Measurements from ENCODE around the gene TBC1D22A.
"Not testable (repeated sequence)": the region's sequence is repeated elsewhere in the genome, so short reads cannot be mapped to it uniquely, and the experiment has no call there.

TBC1D22A gene

DNA sequence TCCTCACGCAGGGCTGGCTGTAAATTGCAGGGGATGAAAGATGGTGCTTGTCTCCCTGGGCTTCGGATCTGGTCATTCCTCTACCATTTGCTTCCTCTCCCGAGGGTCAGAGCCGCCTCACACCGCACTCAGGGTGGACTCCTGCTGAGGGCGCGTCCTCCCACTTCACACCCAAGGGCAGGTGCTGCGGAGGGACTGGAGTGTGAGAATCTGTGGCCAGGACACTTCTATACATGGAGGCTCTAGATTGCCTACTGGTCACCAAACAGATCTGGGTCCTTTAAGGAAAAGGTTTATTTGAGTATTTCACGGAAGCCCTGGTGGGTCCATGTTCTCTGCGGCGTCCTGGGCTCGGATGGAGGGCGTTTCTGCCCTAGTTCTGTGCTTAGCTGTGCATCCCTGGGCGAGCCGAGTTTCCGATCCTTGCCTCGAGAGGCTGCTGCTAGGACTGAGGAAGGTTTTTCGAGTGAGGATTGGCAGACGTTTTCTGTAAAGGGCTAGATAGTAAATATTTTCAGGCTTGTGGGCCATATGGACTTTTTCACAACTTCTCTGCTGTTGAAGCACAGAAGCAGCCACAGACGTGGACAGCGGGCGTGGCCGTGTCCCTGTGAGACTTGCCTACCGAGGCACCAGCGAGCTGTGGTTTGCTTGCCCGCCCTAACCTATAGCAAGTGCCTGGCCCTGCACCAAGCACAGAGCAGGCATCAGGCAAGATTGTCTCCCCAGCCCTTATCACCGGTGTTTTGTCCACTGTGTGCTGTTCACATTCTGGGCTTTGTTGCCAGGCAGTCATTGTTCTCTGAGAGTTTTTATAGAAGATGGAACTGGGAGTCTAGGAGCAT is 279.0 kb downstream of the TBC1D22A start:
- no peak for DNase-seq

DNA sequence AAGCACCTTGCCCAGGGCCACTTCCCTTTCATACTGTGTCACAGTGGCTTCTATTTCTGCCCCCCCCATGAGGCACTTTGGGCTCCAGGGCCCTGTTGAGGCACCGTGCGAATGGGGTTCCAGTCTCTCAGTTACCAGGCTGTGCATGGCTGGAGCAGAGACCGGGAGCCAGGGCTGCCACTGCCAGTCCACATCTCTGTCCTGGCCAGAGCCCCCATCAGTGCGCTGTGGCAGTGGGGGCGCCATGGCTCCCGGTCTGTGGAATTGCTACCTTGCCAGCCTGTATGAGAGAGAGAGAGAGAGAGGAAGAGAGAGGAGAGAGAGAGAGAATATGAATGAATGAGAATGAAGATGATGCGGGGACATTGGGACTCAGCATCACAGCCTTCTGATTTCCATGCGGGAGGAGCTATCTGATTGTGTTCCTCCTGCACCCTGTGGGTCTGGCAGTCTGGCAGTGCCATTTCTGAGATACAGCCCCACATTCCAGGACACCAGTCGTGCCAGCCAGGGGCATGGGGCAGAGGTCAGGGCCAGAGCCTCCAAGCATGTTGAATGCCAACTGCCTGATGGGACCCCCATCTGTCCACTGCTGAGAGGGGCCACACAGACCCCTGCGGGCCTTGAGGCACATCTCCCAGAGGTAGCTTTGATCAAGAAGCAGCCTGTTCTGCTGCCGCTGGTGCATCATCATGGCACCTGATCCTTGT is 279.8 kb downstream of the TBC1D22A start:
- no peak for DNase-seq

DNA sequence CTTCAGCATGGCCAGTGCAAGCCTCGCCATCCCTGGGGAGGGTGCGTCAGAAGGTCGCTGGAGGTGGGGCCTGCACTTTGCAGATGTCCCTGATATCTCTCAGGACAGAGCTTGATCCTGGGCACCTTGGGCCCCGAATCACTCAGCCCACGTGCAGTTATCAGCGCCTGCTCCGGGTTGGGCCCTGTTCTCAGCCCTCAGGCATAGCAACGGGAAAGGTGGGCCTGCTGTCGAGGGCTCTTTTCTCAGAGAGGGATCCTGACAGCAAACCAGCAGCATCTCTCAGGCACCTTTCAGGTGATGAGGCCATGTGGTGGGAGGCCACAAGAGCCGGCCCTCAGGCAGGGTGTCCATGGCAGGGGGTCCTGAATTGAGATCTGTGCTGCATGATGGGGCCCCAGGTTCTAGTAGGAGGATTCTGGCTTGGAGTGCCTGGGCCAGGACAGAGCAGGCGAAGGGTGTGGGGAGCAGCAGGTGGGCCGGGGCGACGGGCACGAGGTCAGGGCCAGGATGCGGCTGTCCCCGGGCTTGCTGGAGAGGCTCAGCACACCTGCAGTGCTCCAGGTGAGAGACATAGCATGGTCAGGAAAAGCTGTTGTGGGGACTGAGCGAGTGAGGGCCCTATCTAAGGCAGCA is 280.5 kb downstream of the TBC1D22A start:
- DNase-seq: no peak

DNA sequence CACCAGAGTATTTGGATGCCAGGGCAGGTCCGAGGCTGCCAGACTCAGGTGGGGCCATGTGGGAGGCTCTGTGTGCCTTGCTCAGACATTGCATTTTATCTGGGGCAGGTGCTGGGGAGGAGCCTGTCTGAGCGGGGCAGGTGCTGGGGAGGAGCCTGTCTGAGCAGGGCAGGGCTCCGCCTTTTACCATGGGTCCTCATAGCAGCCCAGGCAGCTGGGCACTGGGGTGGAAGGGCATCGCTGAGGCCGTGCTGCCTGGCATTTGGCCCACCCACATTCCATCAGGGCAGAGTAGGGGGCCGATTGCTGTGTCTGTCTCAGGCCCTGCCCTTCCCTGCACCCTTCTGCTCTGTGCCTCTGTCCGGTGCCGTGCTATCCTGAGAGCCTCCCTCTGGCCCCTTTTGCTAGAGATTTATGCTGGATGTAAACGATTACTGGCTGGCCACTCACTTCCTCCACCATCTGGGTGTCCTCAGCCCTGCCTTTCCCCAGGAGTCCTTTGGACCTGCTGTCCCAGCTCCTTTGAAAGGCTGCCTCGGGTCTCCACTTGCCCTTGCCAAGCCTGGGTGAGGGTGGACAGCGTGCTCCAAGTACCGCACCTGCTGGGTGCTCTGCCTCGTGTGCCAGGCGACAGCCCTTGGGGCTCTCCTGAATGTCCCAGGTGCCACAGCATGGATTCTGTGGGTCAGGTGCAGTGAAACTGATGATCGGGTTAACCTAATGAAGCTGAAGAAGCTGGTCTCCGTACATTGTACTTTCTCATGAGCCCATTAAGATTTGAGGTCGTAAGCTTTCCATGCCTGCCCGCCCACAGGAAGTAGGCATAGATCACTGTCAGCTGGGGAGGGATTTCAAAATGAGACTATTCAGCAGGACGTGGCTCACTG is 281.6 kb downstream of the TBC1D22A start:
- peak; percentile 88 for DNase-seq

DNA sequence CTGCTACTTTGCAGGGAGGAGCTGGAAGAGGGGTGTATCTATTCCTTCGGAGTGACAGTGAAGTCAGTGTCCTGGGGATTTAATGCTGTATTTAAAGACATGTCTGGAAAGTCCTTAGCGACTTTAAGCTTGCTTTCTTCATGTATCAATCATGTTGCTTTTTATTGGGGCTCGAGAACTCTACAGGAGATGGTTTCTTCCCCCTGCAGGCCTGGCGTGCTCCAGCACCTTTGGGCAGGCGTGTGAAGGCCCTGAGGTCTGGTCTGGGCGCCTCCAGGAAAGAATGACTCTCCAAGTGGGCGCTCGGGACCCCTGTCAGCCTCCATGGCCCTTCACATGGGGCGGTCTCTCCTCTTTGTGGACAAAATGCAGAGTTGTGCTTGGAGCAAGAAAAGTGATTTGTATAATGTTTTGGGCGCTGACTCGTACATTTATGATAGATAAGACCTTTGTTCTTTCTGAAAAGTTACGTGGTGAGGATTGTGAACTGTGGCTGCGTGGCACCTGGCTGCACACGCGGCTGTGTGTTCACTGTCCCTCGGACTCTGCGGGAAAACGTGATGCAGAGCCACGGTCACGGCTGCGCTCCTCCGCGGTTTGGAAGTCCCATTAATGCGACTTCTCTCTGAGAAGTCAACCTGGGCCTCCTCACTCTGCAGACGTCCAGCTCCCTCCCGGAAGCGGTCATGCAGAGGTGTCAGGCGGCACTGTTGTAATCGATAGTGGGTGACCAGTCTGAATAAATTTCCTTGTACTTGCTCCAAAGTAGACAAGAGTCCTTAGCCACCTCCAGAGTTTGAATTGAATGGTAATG is 282.5 kb downstream of the TBC1D22A start:
- DNase-seq: peak; percentile 36

DNA sequence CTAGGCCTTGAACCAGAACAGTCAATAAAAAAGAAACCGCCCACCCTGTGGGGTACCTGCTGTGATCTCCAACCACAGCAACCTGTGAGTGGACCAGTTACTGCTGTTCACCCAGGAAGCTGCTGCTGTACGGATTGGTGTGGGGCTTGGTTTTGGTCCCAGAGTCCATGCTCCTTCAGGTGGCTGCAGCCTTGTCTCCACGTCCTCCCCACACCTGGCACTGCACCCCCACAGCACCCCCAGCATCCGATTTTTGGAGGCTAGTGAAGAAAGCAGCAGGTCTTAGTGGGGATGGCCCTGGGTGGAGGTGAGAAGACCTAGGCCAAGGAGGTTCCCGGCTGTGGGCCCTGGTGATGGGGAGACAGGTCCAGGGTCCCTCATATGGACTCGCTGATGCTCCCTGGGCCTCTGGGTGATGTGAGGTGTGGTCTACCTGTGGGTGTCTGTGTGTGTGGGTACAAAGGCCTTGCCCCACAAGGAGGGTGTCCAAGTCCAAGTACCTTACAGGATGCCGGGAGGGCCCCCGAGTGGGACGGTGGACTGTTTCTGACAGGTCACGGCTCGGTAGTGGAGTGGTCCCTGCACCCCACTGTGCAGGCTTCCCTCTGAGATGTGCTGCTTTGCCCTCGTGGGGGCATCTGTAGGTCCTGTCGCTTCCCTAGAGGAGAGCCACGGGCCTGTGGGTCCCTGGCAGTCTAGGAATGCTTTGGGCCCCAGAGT is 283.4 kb downstream of the TBC1D22A start:
- DNase-seq: no peak

DNA sequence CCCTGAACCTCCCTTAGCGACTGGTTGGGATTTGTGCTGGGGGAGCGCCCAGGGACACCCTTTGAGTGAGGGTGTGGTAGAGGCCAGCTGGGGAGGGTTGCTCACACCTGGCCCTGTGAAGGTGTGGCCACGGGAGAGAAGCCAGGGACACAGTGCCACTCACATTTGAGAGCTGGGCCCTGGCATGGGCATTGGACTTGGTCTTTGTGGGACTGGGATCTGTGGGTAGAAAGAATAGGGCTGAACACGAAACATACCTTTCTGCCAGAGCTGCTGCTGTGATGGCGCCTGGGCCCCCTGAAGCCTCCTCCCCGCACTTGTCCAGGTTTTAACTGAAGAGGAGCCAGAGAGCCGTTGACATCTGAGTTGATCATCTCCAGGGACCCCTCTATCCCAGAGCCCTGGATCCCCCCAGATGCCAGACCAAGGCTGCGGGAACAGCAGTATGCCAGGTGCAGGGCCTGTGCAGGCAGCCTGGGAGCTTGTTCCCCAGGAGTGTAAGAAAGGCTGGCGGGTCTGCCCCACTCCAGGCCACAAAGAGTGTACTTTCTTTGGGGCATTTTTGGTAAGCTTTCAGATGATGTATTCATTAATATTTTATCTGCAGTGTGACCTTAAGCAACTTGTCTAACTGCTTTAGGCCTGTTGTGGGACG is 284.1 kb downstream of the TBC1D22A start:
- no peak for DNase-seq

DNA sequence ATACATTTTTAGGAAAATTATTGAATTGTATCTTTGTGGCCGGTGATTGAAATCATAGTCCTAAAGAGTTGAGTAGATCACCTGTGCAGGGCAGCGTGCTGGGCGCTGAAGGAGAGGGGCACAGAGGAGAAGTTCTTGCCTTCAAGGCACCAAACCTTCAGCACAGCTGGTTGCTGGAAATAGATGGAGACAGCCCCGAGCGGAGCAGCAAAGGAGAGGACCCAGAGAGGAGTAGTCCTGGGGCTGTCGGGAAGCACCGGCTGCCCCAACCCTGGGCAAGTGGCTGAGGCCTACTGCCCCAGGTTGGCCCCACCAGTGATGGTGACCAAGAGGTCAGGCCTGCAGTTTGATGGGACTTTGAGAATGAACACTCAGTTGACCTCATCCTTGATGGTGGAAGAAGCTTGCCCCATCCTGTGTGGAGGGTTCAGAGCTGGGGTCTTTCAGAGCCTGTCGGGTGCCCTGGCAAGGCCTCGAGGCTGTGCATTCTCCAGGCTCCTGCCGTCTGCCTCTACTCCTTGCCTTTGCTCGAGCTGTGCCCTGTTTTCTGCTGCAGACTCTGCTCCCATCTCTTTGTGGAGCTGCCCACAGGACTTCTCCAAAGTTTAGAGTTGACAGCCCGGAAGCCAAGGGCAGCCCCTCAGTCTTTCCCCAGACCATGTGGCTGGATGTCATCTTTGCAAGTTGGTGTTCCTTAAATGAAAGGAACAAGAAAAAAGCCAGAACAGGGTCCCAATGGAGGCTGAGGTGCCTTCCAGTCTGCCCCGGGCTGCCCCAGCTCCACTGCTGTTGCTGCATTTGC is 285.1 kb downstream of the TBC1D22A start:
- no peak for DNase-seq

DNA sequence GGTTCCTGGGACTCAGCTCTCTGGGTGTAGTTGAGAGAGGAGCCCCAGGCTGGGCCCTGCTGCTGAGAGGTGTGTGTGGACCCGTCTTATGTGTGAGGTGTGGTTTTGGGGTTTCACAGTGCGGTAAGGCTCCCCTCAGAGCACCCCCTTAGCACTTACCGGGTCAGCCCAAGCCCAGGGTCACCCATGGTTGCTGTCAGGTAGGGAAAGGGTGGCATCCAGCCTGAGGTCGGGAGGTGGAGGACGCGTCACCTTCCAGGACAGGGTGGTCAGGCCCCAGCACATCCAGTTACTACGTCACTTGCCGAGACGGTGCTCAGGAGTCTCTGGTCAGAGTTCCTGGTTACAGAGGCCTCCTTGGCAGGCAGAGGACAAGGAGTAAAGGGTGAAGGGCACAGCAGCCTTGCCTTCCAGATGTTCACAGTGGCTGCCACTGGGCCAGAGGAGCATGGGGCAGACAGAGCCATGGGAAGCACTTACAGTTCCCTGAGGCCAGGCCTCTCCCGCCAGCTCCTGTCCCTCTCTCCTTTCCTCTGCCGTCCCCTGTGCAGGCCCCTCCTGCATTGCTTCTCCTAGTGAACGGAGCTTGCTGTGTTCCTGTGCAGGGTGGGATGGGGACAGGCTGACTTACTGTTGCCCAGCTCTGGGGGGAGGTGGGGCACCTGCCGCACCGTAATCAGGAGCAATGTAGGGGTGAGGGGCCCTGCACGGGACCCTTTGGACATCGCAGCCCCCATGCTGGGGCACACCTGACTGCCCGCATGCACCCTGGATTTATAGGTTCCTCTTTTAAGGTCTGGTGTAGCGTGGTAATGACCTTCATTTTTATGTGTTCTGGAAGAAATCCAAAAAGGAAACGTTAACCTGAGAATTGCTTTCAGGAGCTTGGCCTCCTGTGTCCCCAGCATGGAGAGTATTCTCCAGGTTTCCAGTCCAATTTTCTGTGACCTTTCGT is 285.9 kb downstream of the TBC1D22A start:
- no peak for DNase-seq

DNA sequence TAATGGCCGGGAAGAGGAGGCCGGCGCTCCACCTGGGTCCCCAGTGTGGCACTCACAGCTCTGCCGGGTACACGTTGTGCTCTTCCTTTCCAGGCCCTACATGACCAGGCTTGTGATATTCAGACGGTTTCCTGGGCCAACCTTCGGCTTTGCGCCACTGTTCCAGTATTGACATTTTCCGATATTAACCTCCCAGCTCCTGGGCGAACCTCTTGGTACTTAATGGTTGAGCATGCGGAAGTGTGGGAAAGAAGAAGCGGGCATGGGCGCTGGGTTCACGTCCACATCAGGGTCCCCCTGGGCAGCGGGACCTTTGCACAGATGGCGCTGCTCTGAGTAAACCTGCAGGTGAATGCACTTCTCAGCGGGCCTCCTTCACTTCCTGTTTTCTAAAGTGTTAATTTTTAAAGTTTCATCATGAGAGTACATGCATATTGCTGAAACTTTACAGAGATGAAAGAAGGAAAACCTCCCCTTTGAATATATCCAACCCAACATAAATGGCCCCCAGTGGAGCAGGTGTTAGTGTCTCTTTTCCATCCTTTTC is 286.7 kb downstream of the TBC1D22A start:
- no peak for DNase-seq

DNA sequence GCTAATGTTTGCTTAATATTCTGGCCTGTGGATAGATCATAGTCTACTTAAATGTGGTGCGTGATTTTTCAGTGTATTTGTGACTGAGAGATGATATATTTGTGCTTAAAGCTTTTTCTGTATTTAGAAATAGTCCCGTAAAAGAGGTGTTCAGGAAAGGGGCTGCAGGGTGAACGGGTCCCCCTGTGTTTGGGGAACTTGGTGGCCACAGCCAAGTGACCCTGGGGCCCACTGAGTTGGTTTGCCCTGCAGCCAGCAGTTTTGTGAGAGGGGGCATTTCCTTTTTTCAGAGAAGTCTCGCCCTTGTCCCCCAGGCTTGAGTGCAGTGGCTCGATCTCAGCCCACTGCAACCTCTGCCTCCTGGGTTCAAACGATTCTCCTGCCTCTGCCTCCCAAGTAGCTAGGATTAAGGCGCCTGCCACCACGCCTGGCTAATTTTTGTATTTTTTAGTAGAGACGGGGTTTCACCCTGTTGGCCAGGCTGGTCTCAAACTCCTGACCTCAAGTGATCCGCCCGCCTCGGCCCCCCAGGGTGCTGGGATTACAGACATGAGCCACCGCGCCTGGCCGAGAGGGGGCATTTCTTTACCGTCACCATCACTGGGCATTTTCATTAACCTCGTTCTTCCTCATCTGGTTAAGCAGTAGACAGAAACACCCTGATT is 287.4 kb downstream of the TBC1D22A start:
- not testable (repeated sequence) for DNase-seq

DNA sequence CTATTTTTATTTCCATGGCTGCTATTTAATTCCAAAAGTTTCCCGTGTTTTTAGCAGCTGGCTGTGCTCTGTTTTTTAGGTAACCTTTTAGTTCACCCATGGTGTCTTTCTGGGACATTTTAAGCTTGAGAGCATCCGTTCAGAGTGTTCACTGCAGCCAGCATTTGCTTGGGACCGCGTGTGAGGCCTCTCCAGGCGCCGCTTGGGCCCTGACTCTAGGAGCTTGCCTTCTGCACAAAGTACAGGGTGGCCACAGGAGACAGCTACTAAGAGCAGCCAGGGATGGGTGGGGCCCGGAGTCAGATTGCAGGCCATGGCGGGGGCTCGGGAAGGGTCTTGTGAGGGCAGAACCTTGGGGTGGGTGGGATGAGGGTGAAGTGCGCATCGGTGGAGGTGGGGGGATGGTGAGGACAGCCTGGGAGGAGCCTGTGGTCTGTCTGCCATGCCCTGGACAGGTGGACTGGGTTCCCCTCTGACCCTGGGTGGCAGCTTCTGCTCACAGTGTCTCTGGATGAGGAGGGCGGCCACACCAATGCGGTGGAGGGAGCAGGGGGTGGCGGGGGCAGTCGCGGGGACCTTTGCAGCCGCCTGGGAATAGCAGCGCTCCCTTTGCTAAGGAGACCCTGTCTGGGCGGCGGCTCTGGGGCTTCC is 288.1 kb downstream of the TBC1D22A start:
- no peak for DNase-seq

DNA sequence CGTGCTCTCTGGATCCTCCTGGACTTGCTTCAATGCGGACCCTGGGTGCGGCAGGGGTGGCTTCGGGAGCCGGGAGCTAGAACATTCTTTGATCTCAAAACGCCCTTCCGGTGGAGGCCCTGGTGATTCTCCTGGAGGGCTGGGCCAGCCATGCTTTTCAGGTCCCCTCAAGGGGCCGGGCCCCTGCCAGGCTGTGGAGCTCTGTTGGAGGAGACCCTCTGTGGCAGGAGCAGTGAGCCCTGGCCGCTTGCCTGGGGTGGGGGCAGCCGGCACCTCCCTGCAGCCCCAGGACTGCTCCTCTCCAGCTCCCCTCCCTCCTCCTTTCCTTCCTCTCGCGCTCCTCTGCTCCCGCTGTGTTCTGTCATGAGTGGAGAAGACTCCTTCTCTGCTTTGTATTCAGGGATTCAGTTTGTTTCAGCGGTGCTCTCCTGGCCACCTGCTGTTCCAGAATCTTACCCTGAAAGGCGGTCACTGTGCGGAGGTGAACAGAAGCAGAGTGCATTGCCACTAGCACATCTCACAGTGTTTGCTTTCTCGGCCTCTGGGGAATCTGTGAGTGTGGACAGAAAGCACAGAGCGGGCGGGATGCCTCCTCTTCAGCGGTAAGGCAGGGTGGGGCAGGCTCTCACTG is 289.1 kb downstream of the TBC1D22A start:
- DNase-seq: peak; percentile 9

DNA sequence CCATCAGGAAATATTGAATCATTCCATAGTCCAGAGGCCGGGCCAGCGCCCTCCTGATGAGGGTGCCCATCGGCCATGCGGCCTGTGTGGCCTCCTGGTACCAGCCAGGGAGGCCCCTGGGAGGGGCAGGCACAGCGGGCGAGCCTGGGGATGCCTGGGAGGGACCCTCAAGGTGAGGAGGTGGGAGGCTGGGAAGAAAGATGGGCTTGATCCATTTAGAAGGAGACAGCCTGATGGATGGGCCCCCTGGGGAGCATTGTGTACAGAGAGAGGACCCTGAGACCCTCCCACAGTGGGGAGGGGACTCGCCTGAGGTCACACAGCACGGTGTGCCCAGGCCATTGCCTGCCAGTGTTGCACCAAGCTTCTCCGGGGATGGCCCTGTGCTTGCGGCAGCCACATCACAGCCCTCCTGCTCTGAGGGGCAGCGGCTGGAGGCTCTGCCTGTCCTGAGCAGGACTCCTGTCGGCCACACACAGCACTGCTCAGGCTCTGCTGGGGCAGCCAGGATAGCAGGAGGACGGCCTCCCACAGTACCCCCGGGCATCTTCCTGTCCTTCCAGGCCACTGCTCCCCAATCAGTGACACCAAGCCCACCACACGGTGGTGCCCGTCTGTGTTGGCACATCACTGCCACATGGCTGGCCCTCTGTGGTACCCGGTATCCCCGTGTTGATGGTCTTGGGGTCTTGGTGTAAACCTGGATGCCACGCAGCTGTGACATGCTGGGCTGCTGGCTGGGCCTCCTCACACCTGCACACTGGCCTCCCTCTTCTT is 290.0 kb downstream of the TBC1D22A start:
- no peak for DNase-seq

DNA sequence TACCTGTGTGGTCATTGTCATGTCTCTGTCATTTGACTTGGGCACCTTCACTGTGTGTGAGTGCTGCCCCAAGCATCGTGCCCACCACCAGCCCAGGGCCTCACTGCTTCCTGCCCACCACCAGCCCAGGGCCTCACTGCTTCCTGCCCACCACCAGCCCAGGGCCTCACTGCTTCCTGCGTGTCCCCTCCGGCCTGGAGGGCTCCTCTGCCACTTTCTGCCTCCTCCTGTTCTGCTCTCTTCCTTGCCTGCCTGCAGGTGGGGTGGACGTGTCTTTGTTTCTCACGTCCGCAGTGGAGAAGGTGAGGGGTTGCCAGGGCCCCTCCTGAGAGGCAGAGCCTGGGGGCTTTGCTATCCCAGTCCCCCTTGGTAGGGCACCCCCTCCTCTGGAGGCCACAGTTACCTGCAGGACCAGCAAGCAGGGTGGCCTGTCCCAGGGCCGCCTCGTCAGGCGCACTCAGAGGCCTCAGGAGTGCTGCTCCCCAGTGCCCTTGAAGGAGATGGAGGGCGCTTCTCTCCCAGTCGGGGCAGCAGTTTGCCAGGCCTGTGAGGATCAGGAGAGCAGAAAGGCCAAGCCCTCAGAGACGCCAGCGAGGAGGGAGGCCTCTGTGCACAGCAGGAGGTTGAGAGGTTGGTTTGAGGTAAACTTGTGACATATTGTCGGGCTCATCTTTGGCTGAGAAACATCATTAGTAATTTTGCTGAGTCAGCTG is 290.7 kb downstream of the TBC1D22A start:
- no peak for DNase-seq

Measured in NCI-H2029 treated with DMSO at 0.1 percent for 48 hours (cell line).